T-helper 1 cell treated with Interleukin-12 subunit alpha and Interleukin-12 subunit beta and Interleukin-4 antibody, amounts not matched to agents 30 ng/mL and 1 ng/mL, for 36 hours (primary cell): ENCODE measurements around the gene CNPY1. TPM values are rescaled to one million over a fixed set of nuclear protein-coding genes. Genes with fewer than 3 reads are reported as not detected.

Experiments used
- intact Hi-C: fragments of 100-400 bp; cut with micrococcal nuclease; formaldehyde crosslinking; loops from one replicate; pipeline ENCODE4 v1.15.1; 2024
- total RNA-seq: library from RNA; stranded (reverse); gene quantifications from 2 replicates; pipeline ENCODE4 v1.2.3, GENCODE V29; 2022

CNPY1 gene
- total RNA-seq, 1 donor from 2014 or later: not detected

DNA sequence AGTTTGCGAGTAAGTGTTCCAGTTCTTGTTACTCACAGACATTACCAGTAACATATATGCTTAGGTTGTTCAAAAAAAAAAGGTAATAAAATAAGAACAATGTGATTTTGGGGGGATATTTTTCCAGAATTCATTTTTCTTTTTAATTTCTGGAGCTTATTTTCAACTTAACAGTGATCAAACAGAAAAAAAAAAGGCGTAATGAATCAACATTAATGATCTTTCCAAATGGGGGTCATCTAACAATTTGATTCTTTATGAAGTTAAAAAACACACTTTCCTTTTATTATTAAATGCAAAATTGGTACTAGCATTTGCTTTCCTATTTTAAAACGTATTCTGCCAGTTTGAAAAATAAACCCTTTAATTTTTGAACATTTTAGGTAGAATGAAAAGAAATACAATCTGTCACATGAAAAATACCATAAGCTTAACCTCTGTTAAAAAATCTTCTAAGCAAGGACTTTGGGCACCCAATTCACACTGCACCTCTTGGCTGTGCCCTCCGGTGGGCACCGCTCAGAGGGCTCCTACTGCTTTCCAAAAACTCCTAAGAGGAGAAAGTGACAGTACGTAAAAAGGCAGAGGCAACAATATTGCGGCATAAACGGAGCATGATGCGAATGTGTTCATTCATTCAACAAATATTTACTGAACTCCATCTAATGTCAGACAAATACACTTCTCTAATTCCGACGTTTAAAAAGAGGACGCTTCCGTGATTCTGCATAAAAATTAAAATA is 32.6 kb downstream of the CNPY1 start:
- intact Hi-C loops: no loop called here

GRCh38 chr7:155512246-155512887 is 34.0 kb downstream of the CNPY1 start:
- intact Hi-C loops: no loop called here

GRCh38 chr7:155511702-155511996 is 34.7 kb downstream of the CNPY1 start:
- intact Hi-C loops: loop anchor here (1.0 to 2.0 kb wide), 4 partner anchors 21 to 1493 kb away; no protein-coding TSS in a partner anchor

GRCh38 chr7:155510975-155511701 is 35.2 kb downstream of the CNPY1 start:
- intact Hi-C loops: loop anchor here (1.0 to 2.0 kb wide), 4 partner anchors 22 to 1494 kb away; no protein-coding TSS in a partner anchor

- intact Hi-C loops: loop anchor here (2.0 kb wide), 4 partner anchors 23 to 1495 kb away; no protein-coding TSS in a partner anchor
These were observed 36.4 kb downstream of the CNPY1 start for GRCh38 chr7:155509725-155510551.

DNA sequence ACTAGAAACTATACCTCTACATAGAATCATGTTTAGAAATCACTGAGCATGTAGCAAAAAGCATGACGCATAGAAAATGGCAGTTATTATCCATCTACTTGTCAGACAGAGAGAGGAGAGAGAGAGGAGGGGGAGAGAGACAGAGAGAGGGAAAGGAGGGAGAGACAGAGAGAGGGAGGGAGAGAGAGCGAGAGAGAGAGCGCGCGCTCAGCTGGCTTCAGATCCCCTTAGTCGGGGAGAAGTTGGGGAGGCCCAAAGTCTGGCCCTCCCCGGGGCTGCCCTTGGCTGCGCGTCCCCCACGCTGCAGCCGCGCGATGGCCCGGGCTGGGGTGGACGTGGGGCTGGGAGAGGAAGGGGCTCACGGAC is 37.0 kb downstream of the CNPY1 start:
- intact Hi-C loops: loop anchor here (2.0 kb wide), 1 partner anchor 41 kb away; no protein-coding TSS in a partner anchor

- intact Hi-C loops: loop anchor here (1.0 to 2.0 kb wide), 2 partner anchors 40 to 133 kb away; no protein-coding TSS in a partner anchor
These were observed 37.7 kb downstream of the CNPY1 start for GRCh38 chr7:155508376-155509358.

GRCh38 chr7:155507576-155507975 is 38.8 kb downstream of the CNPY1 start:
- intact Hi-C loops: no loop called here

DNA sequence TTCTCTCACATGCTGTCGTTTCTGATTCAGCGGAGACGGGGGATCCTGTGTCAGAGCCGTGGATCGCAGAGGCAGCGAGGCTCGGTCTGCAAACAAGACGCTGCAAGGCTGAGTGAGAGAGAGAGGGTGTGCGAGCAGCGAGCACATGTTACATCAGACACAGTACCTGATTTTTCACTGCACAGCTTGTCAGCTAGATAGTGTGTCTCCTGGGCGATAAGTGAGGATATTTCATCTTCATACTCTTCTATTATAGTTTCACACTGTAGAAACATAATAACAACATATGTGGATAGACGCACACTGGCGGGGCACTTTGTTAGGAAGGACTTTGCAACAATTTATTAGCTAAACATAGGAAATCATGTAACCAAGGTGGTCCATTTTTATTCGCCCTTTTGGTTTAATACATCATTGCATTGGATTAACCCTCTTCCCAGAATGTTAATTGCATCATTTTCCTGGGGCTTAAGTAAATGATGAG is 39.5 kb downstream of the CNPY1 start:
- intact Hi-C loops: no loop called here

- intact Hi-C loops: no loop called here
These were observed 41.0 kb downstream of the CNPY1 start for GRCh38 chr7:155505422-155505793.

- intact Hi-C loops: no loop called here
These were observed 49.0 kb downstream of the CNPY1 start for GRCh38 chr7:155497149-155497901.

GRCh38 chr7:155496267-155497005 is 49.9 kb downstream of the CNPY1 start:
- intact Hi-C loops: no loop called here

- intact Hi-C loops: no loop called here
These were observed 50.7 kb downstream of the CNPY1 start for GRCh38 chr7:155495440-155496248.

DNA sequence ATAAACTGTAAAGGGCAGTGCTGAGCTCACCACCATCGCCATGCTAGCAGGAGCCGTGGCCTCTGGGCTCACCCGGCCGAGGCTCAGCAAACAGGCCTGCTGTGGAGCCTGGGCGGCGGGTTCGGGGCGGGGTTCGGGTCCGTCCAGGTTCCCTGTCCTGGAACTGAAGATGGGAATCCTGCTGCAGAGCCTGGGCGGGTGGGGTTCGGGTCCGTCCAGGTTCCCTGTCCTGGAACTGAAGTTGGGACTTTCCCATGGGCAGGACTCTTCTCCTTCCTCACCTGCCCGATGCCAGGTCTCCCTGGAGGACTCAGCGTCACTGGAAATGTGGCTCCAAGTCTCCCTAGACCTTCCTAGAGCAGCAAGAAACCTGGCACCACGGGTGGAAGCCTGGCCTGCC is 51.8 kb downstream of the CNPY1 start:
- intact Hi-C loops: no loop called here

DNA sequence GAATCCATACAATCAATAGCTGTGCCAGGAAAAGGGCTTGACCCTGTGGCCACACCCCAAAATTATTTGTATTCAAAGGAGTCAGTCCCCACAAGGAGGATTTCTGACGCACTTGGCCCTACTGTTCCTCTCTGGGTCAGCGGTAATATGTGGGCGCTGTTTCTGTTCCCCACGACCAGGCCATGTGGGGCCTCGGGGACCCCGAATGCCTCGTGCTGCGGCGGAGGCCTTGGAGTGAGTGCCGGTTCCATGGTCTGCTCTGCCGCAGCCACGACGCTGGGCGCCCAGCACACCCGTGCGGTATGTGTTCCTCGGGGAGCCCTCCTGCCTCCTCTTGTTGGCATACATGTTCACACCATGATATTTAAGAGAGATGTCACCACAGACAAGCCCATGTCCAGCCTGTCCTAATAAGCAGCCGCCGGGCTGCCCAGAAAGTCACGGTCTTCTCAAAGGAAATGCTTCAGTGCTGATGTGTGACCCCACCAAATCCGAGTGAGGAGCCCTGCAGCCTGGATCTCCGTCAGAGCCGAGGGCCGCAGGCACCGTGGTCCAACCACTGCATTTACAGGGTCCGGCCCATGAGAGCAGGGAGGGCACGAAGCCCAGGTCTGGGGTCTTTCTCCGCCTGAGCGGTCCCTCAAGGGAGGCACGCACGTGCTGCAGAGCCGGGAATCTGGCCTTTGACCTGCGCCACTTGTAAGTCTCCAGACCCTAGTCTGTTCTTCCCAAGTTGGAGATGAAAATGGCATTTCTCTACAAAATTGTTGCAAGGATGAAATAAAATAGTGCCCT is 52.4 kb downstream of the CNPY1 start:
- intact Hi-C loops: no loop called here

DNA sequence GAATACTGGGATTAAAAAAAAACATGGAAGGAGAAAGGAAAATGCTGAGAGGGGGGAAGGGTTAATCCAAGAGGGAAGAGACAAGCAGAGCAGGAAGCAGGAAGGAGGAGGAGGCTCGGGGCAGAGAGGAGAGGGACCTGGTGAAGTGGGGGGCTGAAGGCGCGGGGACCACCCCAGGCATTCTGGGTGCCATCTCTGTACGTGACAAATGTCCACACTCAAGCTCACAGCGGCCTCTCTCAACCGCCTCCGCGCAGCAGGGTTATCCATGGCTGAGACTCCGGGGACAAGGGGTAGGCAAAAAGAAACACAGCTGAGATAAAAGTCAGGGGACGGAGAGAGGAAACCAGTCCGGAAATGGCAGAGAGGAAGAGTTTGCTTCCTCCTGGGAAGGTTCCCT is 54.5 kb downstream of the CNPY1 start:
- intact Hi-C loops: no loop called here
